Ishikawa (cell line): ENCODE results near the gene GASK1A.

Experiments
- CEBPB ChIP-seq: IDR thresholded peaks from 2 replicates; pipeline ENCODE4 v1.6.1; 2012
- CREB1 ChIP-seq: IDR thresholded peaks from 2 replicates; pipeline ENCODE4 v1.6.1; 2012; ENCODE audit warnings: low read depth
- EGR1 ChIP-seq: IDR thresholded peaks from 2 replicates; pipeline ENCODE4 v1.6.1; 2012
- MAX ChIP-seq: IDR thresholded peaks from 2 replicates; pipeline ENCODE4 v1.6.1; 2012
- RAD21 ChIP-seq: IDR thresholded peaks from 2 replicates; pipeline ENCODE4 v1.6.1; 2012; ENCODE audit warnings: low read depth
- TCF12 ChIP-seq: IDR thresholded peaks from 2 replicates; pipeline ENCODE4 v1.6.1; 2012; ENCODE audit warnings: low read depth
- YY1 ChIP-seq: IDR thresholded peaks from 2 replicates; pipeline ENCODE4 v1.6.1; 2012; ENCODE audit warnings: low read depth
- ZBTB7A ChIP-seq: IDR thresholded peaks from 2 replicates; pipeline ENCODE4 v1.6.1; 2012; ENCODE audit warnings: low read depth
- TF ChIP-seq, protein P1 (sequence below): IDR thresholded peaks from 2 replicates; pipeline ENCODE4 v1.6.1; 2012; ENCODE audit warnings: low read depth, mild to moderate bottlenecking

- no peak for TF ChIP-seq MAX
- TF ChIP-seq RAD21 = no peak
- no peak for TF ChIP-seq YY1
- no peak for TF ChIP-seq TCF12
- TF ChIP-seq ZBTB7A = no peak
- TF ChIP-seq EGR1 = no peak
- TF ChIP-seq CEBPB = no peak
- TF ChIP-seq CREB1 = no peak
- TF ChIP-seq, protein P1, sequence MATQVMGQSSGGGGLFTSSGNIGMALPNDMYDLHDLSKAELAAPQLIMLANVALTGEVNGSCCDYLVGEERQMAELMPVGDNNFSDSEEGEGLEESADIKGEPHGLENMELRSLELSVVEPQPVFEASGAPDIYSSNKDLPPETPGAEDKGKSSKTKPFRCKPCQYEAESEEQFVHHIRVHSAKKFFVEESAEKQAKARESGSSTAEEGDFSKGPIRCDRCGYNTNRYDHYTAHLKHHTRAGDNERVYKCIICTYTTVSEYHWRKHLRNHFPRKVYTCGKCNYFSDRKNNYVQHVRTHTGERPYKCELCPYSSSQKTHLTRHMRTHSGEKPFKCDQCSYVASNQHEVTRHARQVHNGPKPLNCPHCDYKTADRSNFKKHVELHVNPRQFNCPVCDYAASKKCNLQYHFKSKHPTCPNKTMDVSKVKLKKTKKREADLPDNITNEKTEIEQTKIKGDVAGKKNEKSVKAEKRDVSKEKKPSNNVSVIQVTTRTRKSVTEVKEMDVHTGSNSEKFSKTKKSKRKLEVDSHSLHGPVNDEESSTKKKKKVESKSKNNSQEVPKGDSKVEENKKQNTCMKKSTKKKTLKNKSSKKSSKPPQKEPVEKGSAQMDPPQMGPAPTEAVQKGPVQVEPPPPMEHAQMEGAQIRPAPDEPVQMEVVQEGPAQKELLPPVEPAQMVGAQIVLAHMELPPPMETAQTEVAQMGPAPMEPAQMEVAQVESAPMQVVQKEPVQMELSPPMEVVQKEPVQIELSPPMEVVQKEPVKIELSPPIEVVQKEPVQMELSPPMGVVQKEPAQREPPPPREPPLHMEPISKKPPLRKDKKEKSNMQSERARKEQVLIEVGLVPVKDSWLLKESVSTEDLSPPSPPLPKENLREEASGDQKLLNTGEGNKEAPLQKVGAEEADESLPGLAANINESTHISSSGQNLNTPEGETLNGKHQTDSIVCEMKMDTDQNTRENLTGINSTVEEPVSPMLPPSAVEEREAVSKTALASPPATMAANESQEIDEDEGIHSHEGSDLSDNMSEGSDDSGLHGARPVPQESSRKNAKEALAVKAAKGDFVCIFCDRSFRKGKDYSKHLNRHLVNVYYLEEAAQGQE = no peak
Measured at GRCh38 chr3:43062564-43063040, 83.5 kb downstream of the GASK1A start.
